Prostate gland (tissue), 2 donors: ENCODE measurements around the gene FOSL2.

Experiments used
- CTCF ChIP-seq, 4 experiments: fragments of 200-600 bp in 2 of 4; fragments of 450-650 bp in 2 of 4; sonication (generic) in 2 of 4; IDR thresholded peaks; 1 replicate in 3 of 4; 2 replicates in 1 of 4; pipeline ENCODE4 v1.5.1; 2016 to 2019; ENCODE audit warnings: antibody characterized with exemption in 4 of 4, mild to moderate bottlenecking in 2 of 4, moderate library complexity in 2 of 4
- POLR2A ChIP-seq: fragments of 450-650 bp; IDR thresholded peaks from one replicate; pipeline ENCODE4 v1.6.1; 2016; ENCODE audit warnings: antibody characterized with exemption, mild to moderate bottlenecking
- POLR2AphosphoS5 ChIP-seq: sonication (generic); formaldehyde crosslinking; IDR thresholded peaks from one replicate; pipeline ENCODE4 v1.6.1; 2017; ENCODE audit warnings: antibody characterized with exemption

- TF ChIP-seq CTCF (IDR thresholded peaks at IDR 0.05): no peak
- no peak for TF ChIP-seq POLR2A
- TF ChIP-seq POLR2AphosphoS5: no peak
Observed at GRCh38 chr2:28462122-28462521, 69.5 kb downstream of the FOSL2 start.
